ENCODE results near the gene DDX10. TPM values are rescaled to one million over a fixed set of nuclear protein-coding genes. Genes with fewer than 3 reads are reported as not detected.

DDX10 gene
- total and polyA plus RNA-seq, 2 of the 8 experiments (the other 6 are each of a cell fraction or from before 2014, with no cell fraction given), result 49.2 to 52.2 TPM

- H2AK5ac ChIP-seq (ENCODE audit: low read depth, low read length), result no peak overlapping the region
- no peak overlapping the region for H2BK12ac ChIP-seq (ENCODE audit: low read depth, low read length)
- no peak overlapping the region for H2BK120ac ChIP-seq (replicated peaks; ENCODE audit: low read depth, low read length)
- H3K36me3 ChIP-seq (ENCODE audit: control insufficient read depth in 2 of 4, insufficient read depth in 4 of 4, low read length in 3 of 4), result no peaks in the 10 kb centered on the region
- no peaks in the 10 kb centered on the region for H4K20me1 ChIP-seq (replicated peaks in 1 of 2; ENCODE audit: control insufficient read depth in 1 of 2, insufficient read depth in 2 of 2, low read length in 2 of 2)
- no peaks in the 10 kb centered on the region; the same call in 1 of the 2 replicates for H3K23me2 ChIP-seq (ENCODE audit: low read depth, low read length)
- FAIRE-seq (no peak), DNase-seq (ENCODE audit: low read depth in 1 of 2, low spot score in 2 of 2) (no peak)
- H3K23ac ChIP-seq (ENCODE audit: insufficient read length), result no peak overlapping the region
- no peak overlapping the region for H3K56ac ChIP-seq (replicated peaks; ENCODE audit: insufficient read length, low read depth, low read length)
- H3K4me2 ChIP-seq (ENCODE audit: insufficient read depth in 1 of 2, low read depth in 2 of 2, low read length in 2 of 2), result no peak overlapping the region
- H3K9me3 ChIP-seq (ENCODE audit: insufficient read depth in 2 of 2, low read depth in 1 of 2, low read length in 1 of 2), result no peaks in the 10 kb centered on the region
- no peak overlapping the region for H3K4ac ChIP-seq (replicated peaks; ENCODE audit: insufficient read length, low read depth, low read length)
- H3K27ac ChIP-seq (ENCODE audit: low read depth, low read length), result no peak overlapping the region
- no peak overlapping the region for H4K5ac ChIP-seq (ENCODE audit: insufficient read length, low read depth, low read length)
- H4K8ac ChIP-seq (ENCODE audit: extremely low read depth, insufficient read depth, low read length), result no peak overlapping the region; the same call in 1 of the 2 replicates
- no peak overlapping the region for H2BK20ac ChIP-seq (ENCODE audit: low read length)
- peaks cover 0 to 12% (median 3%) of the 10 kb centered on the region in 4 experiments; a peak in 4 of 7 replicates for H3K4me1 ChIP-seq (replicated peaks in 1 of 4; ENCODE audit: control insufficient read depth in 3 of 4, insufficient read depth in 4 of 4, low read length in 3 of 4)
- H3K18ac ChIP-seq (ENCODE audit: extremely low read depth, low read length), result no peak overlapping the region
- H3K9ac ChIP-seq (replicated peaks in 1 of 4; ENCODE audit: extremely low read depth in 1 of 4, low read depth in 3 of 4, low read length in 3 of 4), result no peak overlapping the region
- no peak overlapping the region for H2BK5ac ChIP-seq (ENCODE audit: low read depth, low read length)
- no peak overlapping the region for H2AFZ ChIP-seq (ENCODE audit: low read length)
- no peak overlapping the region for H3K4me3 ChIP-seq (ENCODE audit: extremely low read depth in 1 of 4, insufficient read depth in 2 of 4, low read depth in 3 of 4, low read length in 4 of 4)
- WGBS, 2 experiments (ENCODE audit: extremely low coverage in 1 of 2, insufficient coverage in 1 of 2, insufficient read length in 1 of 2, insufficient replicate concordance in 2 of 2, low coverage in 1 of 2, low lambda C conversion rate in 2 of 2, missing lambda C conversion rate in 1 of 2), result 92% methylated on average over 2 of the region's 2 CpGs; no CpG with 5 or more reads in 1 of the 2 experiments
- ChIA-PET CTCF (ENCODE audit: partially characterized antibody) (interaction anchor here (0.6 to 2.5 kb wide), 13 partner anchors 10 to 825 kb away, joined by 3 to 31 read pairs (median 4); no protein-coding TSS in a partner anchor), POLR2A (ENCODE audit: partially characterized antibody) (no interaction called here)
- H3K14ac ChIP-seq (ENCODE audit: insufficient read length), result no peak overlapping the region
- H3K79me1 ChIP-seq (ENCODE audit: low read depth, low read length), result no peaks in the 10 kb centered on the region
- H2BK15ac ChIP-seq (ENCODE audit: low read length), result no peak overlapping the region
- H4K91ac ChIP-seq (replicated peaks; ENCODE audit: insufficient read length, low read length), result no peak overlapping the region
- H3K79me2 ChIP-seq (ENCODE audit: control insufficient read depth in 1 of 2, insufficient read depth in 2 of 2, low read length in 2 of 2), result no peaks in the 10 kb centered on the region
- peaks cover 0 to 1% (median 0%) of the 10 kb centered on the region in 4 experiments; a peak in 1 of 7 replicates for H3K27me3 ChIP-seq (replicated peaks in 1 of 4; ENCODE audit: control insufficient read depth in 3 of 4, extremely low read depth in 1 of 4, insufficient read depth in 3 of 4, low read length in 3 of 4)
- no peak for TF ChIP-seq BACH1 (IDR thresholded peaks at IDR 0.05; ENCODE audit: low read length)
- TF ChIP-seq, protein P1, sequence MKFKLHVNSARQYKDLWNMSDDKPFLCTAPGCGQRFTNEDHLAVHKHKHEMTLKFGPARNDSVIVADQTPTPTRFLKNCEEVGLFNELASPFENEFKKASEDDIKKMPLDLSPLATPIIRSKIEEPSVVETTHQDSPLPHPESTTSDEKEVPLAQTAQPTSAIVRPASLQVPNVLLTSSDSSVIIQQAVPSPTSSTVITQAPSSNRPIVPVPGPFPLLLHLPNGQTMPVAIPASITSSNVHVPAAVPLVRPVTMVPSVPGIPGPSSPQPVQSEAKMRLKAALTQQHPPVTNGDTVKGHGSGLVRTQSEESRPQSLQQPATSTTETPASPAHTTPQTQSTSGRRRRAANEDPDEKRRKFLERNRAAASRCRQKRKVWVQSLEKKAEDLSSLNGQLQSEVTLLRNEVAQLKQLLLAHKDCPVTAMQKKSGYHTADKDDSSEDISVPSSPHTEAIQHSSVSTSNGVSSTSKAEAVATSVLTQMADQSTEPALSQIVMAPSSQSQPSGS (IDR thresholded peaks at IDR 0.05; ENCODE audit: low read length), result no peak
- no peak for TF ChIP-seq RNF2 (IDR thresholded peaks at IDR 0.05; ENCODE audit: borderline replicate concordance, low read depth, low read length, missing control alignments, poor library complexity, severe bottlenecking)
- TF ChIP-seq HDAC2 (IDR thresholded peaks at IDR 0.05; ENCODE audit: borderline replicate concordance in 1 of 2, low read depth in 2 of 2, low read length in 2 of 2), result no peak
- no peak for TF ChIP-seq ZNF274 (IDR thresholded peaks at IDR 0.05; ENCODE audit: borderline replicate concordance, extremely low read depth, low read length)
- TF ChIP-seq RAD21 (IDR thresholded peaks at IDR 0.05 in 1 of 2, conservative IDR thresholded peaks at IDR 0.05 in 1 of 2; ENCODE audit: low read depth in 2 of 2, low read length in 2 of 2), result no peak
- no peak for TF ChIP-seq SUZ12 (IDR thresholded peaks at IDR 0.05; ENCODE audit: low read length)
- TF ChIP-seq CHD1 (IDR thresholded peaks at IDR 0.05; ENCODE audit: low read depth, low read length), result no peak
- no peak for TF ChIP-seq SP1 (IDR thresholded peaks at IDR 0.05; ENCODE audit: low read depth, low read length)
- TF ChIP-seq KDM5A (IDR thresholded peaks at IDR 0.05; ENCODE audit: low read length), result no peak
- TF ChIP-seq RFX5 (IDR thresholded peaks at IDR 0.05; ENCODE audit: borderline replicate concordance, low read depth, low read length), result no peak
- no peak for TF ChIP-seq CBX5 (IDR thresholded peaks at IDR 0.05; ENCODE audit: low read depth, low read length)
Observed at GRCh38 chr11:108871867-108872266, 207.0 kb downstream of the DDX10 start.

Data from H1 (cell line).